Posterior cingulate gyrus (tissue), 11 donors: ENCODE results near the gene TDRD7.
"Not testable (repeated sequence)": the region's sequence is repeated elsewhere in the genome, so short reads cannot be mapped to it uniquely, and the experiment has no call there.

Source experiments
- DNase-seq, 10 donors: peaks; one replicate each; pipeline versions ENCODE4 v3.0.0 to v3.0.0-alpha.2; 2020 to 2021; ENCODE audit warnings: mixed read lengths in 3 of 10
- intact Hi-C: fragments of 100-400 bp; cut with DNase I; formaldehyde crosslinking; loops from one replicate; pipeline ENCODE4 v1.15.1; 2023

TDRD7 gene

GRCh38 chr9:97419309-97419867 is 7.5 kb downstream of the TDRD7 start:
- intact Hi-C loops, result no loop called here
- no peak for DNase-seq

- intact Hi-C loops, result no loop called here
- no peak for DNase-seq
Observed at GRCh38 chr9:97425336-97425972, 13.6 kb downstream of the TDRD7 start.

GRCh38 chr9:97425973-97426336 is 14.1 kb downstream of the TDRD7 start:
- intact Hi-C loops, result no loop called here
- no peak for DNase-seq

- intact Hi-C loops, result no loop called here
- DNase-seq, result no peak
Observed at GRCh38 chr9:97427885-97428284, 16.0 kb downstream of the TDRD7 start.

- intact Hi-C loops, result no loop called here
- no peak for DNase-seq
Observed at GRCh38 chr9:97430316-97431043, 18.6 kb downstream of the TDRD7 start.

DNA sequence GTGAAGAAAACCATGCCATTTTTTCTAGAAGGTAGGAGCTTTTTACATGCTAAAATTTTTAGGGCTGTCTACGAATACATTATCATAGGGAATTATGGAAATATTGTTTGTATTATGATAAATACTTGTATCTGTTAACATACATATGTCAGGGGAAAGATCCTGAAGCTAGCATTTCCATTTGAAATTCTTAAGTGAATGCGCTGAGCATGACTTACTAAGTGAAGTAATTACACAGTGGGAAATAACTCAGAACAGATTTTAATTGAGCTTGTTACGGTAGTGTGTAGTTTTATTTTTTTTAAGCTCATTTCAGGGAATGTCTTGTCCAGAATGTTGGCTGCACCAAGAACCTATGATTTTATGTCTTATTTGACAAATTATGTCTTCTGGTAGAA is 19.1 kb downstream of the TDRD7 start:
- no peak for DNase-seq
- intact Hi-C loops, result no loop called here

DNA sequence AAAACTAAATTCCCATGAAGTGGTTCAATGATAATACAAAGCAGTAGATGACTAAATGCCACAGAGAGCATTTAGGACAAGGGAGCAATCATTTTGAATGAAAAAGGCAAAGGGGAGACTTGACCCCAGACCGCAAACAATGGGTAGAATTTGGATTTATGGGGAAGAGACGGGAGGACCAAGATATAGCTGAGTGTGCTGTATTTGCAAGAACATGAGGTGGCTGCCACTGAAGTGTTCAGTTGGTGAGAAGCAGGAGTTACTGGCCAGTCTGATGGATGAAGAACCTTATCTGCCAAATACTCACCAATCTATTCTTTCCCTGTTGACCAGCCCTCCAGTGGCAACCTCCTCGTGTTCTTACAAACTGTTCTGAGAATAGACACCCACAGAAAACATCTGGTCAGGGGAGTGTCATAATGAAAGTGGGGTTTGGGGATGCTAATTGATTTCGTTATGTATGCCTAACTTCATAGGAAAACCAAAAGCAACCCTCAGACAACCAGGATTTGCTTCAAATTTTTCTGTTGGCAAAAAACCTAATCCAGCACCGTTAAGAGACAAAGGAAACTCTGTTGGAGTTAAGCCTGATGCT is 19.8 kb downstream of the TDRD7 start:
- intact Hi-C loops, result no loop called here
- no peak for DNase-seq

DNA sequence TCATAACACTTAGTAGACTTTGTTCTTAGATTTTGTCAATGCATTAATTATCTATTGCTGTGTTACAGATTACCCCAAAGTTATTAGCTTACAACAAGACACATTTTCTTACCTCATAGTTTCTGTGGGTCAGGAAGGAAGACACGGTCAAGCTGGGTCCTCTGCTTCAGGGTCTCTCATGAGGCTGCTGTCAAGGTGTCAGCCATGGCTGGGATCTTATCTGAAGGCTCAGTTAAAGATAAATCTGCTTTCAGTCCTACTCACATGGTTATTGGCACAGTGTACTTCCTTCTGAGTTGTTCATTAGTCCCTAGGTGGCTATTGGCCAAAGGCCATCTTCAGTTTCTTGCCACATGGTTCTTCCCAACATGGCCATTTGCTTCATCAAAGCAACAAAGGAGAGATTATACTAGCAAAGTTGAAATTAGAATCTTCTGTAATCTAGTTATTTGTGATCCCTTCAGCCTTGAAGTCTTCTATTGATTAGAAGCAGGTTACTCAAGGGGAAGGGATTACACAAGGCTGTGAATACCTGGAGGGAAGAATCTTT is 25.2 kb downstream of the TDRD7 start:
- DNase-seq, result no peak
- intact Hi-C loops, result no loop called here

DNA sequence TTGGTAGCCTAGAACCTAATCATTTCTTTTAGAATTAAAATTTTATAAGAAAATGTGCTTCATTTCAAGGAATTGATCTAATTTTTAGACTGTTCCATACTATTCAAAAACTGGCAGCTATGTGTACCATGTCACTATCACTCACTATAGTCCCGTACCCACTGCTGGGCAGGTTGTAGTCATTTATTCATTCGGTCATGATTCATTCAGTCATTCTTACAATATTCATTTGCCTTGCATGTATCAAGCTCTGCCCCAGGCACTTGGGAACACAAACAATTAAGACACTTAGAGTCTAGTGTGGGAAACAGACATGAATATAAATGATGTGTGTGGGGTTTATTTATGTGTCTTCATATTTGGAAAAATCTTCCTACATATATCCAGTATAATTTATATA is 26.4 kb downstream of the TDRD7 start:
- intact Hi-C loops, result no loop called here
- no peak for DNase-seq

DNA sequence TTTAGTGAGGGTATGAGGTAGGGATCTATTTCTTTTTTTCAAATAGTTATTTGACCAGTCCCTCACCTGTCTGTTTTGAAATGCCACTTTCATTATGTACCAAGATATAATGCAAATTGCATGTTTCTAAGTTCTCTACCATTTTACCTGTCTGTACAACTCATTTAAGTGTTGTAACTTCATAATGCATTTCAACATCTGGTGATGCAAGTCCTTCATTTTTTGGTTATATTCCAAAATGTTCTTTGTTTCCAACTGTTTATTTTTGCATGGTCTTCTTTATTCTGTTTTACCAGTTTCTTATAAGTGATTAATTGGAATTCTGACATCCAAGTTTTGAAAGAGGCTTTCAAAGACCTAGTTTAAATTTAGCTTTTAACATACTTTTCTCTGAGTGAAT is 26.8 kb downstream of the TDRD7 start:
- DNase-seq, result no peak
- intact Hi-C loops, result no loop called here

DNA sequence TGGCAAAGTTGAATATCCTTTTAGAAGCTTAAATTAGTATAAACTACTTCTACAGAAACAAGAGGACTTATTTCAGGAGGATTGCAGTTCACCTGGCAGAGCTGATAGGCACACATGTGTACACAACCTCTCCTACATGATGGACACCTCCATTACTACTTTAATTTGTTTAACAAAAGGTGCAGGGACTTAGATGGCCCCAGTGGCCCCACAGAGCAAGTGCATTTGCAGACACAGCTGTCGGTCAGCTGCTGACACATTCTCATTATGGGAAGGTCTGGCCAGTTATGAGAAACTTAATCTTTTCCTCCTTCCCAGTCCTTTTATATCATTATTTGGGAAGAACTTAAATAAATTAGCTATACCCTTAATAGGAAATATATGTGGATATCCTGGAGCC is 28.3 kb downstream of the TDRD7 start:
- intact Hi-C loops, result no loop called here
- no peak for DNase-seq

GRCh38 chr9:97441729-97442128 is 29.8 kb downstream of the TDRD7 start:
- DNase-seq, result no peak

GRCh38 chr9:97445119-97445701 is 33.3 kb downstream of the TDRD7 start:
- intact Hi-C loops, result no loop called here
- DNase-seq, result no peak

More at GRCh38 chr9:97441729-97442128, 29.8 kb downstream of the TDRD7 start:
- intact Hi-C loops, result no loop called here

DNA sequence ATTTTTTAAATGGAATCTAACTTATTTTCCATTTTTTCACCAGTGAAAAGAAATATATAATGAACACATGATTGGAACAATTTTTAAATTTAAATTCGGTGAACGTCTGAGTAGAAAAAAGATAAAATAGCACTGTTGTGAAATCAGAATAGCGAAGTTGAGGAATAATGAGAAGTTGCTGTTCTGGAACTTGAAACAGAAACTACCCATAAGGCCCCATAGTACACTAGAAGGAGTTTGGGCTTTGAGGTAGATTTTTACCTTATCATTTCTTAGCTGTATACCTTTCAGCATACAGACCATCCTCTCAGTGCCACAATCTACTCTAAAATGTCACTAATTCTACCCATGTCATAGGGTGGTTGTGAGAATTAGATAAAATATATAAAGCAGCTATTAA is 35.1 kb downstream of the TDRD7 start:
- intact Hi-C loops, result no loop called here
- no peak for DNase-seq

DNA sequence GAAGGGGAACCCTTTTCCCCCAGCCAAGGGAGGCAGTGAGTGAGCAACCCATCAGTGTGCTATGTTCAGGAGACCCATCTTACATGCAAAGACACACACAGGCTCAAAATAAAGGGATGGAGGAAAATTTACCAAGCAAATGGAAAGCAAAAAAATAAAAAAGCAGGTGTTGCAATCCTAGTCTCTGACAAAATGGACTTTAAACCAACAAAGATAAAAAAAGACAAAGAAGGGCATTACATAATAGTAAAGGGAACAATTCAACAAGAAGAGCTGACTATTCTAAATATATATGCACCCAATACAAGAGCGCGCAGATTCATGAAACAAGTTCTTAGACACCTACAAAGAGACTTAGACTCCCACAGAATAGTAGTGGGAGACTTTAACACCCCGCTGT is 41.7 kb downstream of the TDRD7 start:
- intact Hi-C loops, DNase-seq: not testable (repeated sequence)

DNA sequence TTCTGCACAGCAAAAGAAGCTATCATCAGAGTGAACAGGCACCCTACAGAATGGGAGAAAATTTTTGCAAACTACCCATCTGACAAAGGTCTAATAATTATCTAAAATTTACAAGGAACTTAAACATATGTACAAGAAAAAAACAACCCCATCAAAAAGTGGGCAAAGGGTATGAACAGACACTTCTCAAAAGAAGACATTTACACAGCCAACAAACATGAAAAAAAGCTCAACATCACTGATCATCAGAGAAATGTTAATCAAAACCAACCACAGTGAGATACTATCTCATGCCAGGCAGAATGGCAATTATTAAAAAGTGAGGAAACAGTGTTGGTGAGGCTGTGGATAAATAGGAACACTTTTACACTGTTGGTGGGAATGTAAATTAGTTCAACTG is 44.9 kb downstream of the TDRD7 start:
- DNase-seq, intact Hi-C loops: not testable (repeated sequence)

GRCh38 chr9:97459326-97459725 is 47.4 kb downstream of the TDRD7 start:
- intact Hi-C loops, result no loop called here
- DNase-seq, result no peak

DNA sequence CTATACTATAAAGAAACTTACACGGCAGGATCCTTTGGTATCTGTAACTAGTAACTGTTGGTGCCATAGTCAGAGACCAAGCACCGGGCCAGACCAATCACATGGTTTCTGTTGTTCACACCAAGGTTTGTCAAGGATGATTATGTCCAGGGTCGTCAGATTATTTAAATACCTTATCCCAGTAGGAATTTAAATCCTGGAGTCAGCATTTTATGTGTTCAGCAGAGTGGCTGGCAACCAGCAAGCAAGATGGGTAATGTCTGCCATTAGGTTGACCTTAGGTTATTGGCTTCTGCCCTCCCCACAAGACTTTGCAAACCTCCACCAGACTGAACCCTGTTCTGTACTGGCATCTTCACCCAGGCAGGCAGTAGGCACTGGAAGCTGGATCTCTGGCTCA is 50.3 kb downstream of the TDRD7 start:
- no peak for DNase-seq
- intact Hi-C loops, result no loop called here

DNA sequence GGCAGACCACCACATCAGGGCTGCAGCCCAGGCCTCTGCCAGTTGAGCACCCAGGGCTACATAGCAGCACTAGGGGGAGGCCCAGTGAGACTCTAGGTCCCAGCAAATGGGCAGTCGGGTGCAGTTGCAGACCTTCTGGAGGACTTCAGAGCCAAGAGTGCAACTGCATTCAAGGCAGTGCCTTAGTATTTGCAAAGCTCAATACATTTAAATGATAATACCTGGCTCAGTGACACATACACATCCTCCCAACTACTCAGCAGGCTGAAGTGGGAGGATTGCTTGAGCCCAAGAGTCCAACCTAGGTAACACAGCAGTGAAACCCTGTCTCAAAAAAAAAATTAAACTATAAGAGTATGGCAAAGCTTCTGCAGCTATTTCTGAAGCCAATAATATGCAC is 51.0 kb downstream of the TDRD7 start:
- intact Hi-C loops, result no loop called here
- no peak for DNase-seq

- intact Hi-C loops, result loop anchor here (1.0 to 2.0 kb wide), 4 partner anchors 34 to 146 kb away; no protein-coding TSS in a partner anchor
- DNase-seq, result peak; percentile 36 to 95 (median 80)
Observed at GRCh38 chr9:97468658-97469448, 57.0 kb downstream of the TDRD7 start.
